ENCODE results near the gene TMC5. TPM values are rescaled to one million over a fixed set of nuclear protein-coding genes. Genes with fewer than 3 reads are reported as not detected.

Gene TMC5
- total and polyA plus RNA-seq, 2 of the 13 experiments (the other 11 are each of a cell fraction or from before 2014, with no cell fraction given) = 0.09 to 0.41 TPM

GRCh38 chr16:19523559-19524355, 106.1 kb downstream of the TMC5 start, which contains the start of gene CCP110 (continued):
- peak; percentile 82 for TF ChIP-seq RBFOX2 (IDR thresholded peaks at IDR 0.05; ENCODE audit: low read depth, low read length)
- peak; percentile 89 for TF ChIP-seq ZNF687 (CRISPR knock-in tag; IDR thresholded peaks at IDR 0.05)
- TF ChIP-seq HOXA3 (CRISPR knock-in tag; IDR thresholded peaks at IDR 0.05) = peak; percentile 98
- peak; percentile 87 for TF ChIP-seq MTA1 (CRISPR knock-in tag; IDR thresholded peaks at IDR 0.05; ENCODE audit: borderline replicate concordance)
- TF ChIP-seq JUN (CRISPR knock-in tag; IDR thresholded peaks at IDR 0.05) = 0 out of 2 replicates have a peak, but pooled peaks have one; percentile 41
- TF ChIP-seq ZNF850 (CRISPR knock-in tag; conservative IDR thresholded peaks at IDR 0.05) = 0 out of 2 replicates have a peak, but pooled peaks have one; percentile 7
- no peak for TF ChIP-seq HHEX (CRISPR knock-in tag; IDR thresholded peaks at IDR 0.05)
- 0 out of 2 replicates have a peak, but pooled peaks have one; percentile 56 for TF ChIP-seq TIGD3 (CRISPR knock-in tag; IDR thresholded peaks at IDR 0.05; ENCODE audit: borderline replicate concordance)
- peak; percentile 21; the same call in 1 of the 2 replicates for TF ChIP-seq NFE2 (CRISPR knock-in tag; IDR thresholded peaks at IDR 0.05)
- 0 out of 2 replicates have a peak, but pooled peaks have one; percentile 13 for TF ChIP-seq NCOR1 (IDR thresholded peaks at IDR 0.05; ENCODE audit: borderline replicate concordance, low read length)
- peak; percentile 78; the same call in 1 of the 2 replicates for TF ChIP-seq ZNF34 (CRISPR knock-in tag; IDR thresholded peaks at IDR 0.05; ENCODE audit: borderline replicate concordance)
- peak; percentile 63; the same call in 1 of the 2 replicates for TF ChIP-seq NFYC (CRISPR knock-in tag; IDR thresholded peaks at IDR 0.05)
- peak; percentile 34; the same call in 1 of the 2 replicates for TF ChIP-seq THAP8 (CRISPR knock-in tag; IDR thresholded peaks at IDR 0.05; ENCODE audit: borderline replicate concordance)
- TF ChIP-seq ZNF484 (CRISPR knock-in tag; IDR thresholded peaks at IDR 0.05; ENCODE audit: borderline replicate concordance, low read depth) = no peak
- TF ChIP-seq HNF1A (IDR thresholded peaks at IDR 0.05; ENCODE audit: low read depth) = 0 out of 2 replicates have a peak, but pooled peaks have one; percentile 45
- TF ChIP-seq HNF1A (CRISPR knock-in tag; IDR thresholded peaks at IDR 0.05; ENCODE audit: borderline replicate concordance) = 0 out of 2 replicates have a peak, but pooled peaks have one; percentile 60
